NCI-H446 treated with DMSO at 0.1 percent for 48 hours (cell line): ENCODE results near the gene CNTNAP1.

Source experiments
- DNase-seq: peaks from one replicate; lab custom pipeline; 2025; lab: John Stamatoyannopoulos, UW

Gene CNTNAP1

GRCh38 chr17:42685831-42686230 is 3.5 kb downstream of the CNTNAP1 start:
- DNase-seq = no peak

- no peak for DNase-seq
These were observed 4.3 kb downstream of the CNTNAP1 start for GRCh38 chr17:42686520-42687128.

GRCh38 chr17:42687707-42688320 is 5.5 kb downstream of the CNTNAP1 start:
- no peak for DNase-seq

- no peak for DNase-seq
These were observed 8.3 kb downstream of the CNTNAP1 start for GRCh38 chr17:42690596-42690995.

- no peak for DNase-seq
These were observed 8.8 kb downstream of the CNTNAP1 start for GRCh38 chr17:42691021-42691545.

GRCh38 chr17:42692489-42692888 is 10.2 kb downstream of the CNTNAP1 start:
- no peak for DNase-seq

- no peak for DNase-seq
These were observed 12.2 kb downstream of the CNTNAP1 start for GRCh38 chr17:42694524-42694923.

GRCh38 chr17:42695500-42695899 is 13.2 kb downstream of the CNTNAP1 start:
- DNase-seq = no peak

GRCh38 chr17:42697108-42697811 is 14.9 kb downstream of the CNTNAP1 start:
- DNase-seq = no peak

GRCh38 chr17:42698736-42699414 is 16.5 kb downstream of the CNTNAP1 start:
- DNase-seq = no peak

- no peak for DNase-seq
These were observed 17.0 kb downstream of the CNTNAP1 start for GRCh38 chr17:42699415-42699740.

GRCh38 chr17:42700586-42701289 is 18.4 kb downstream of the CNTNAP1 start:
- DNase-seq = no peak

GRCh38 chr17:42702446-42702845 is 20.1 kb downstream of the CNTNAP1 start:
- DNase-seq = no peak

GRCh38 chr17:42704490-42704836 is 22.1 kb downstream of the CNTNAP1 start:
- no peak for DNase-seq

GRCh38 chr17:42704837-42705494 is 22.6 kb downstream of the CNTNAP1 start:
- no peak for DNase-seq

GRCh38 chr17:42706732-42707131 is 24.4 kb downstream of the CNTNAP1 start:
- DNase-seq = no peak

GRCh38 chr17:42708588-42708987 is 26.3 kb downstream of the CNTNAP1 start:
- no peak for DNase-seq

- no peak for DNase-seq
These were observed 27.2 kb downstream of the CNTNAP1 start for GRCh38 chr17:42709561-42709960.

- peak; percentile 46 for DNase-seq
These were observed 38.8 kb downstream of the CNTNAP1 start for GRCh38 chr17:42720996-42721583.

GRCh38 chr17:42723636-42724035 is 41.3 kb downstream of the CNTNAP1 start:
- DNase-seq = no peak

- no peak for DNase-seq
These were observed 42.8 kb downstream of the CNTNAP1 start for GRCh38 chr17:42725143-42725542.
